Nephron progenitor cell (in vitro differentiated cells): ENCODE results near the gene RPS6KC1.
A peak's percentile ranks its signal among the peaks of the same experiment; 100 is the strongest.

ENCODE experiments used
- DNase-seq: peaks from one replicate; pipeline ENCODE4 v3.0.0; 2021
- H3K27ac Mint-ChIP-seq: 2 replicates; pipeline ENCODE4 v1.8.0; 2021; ENCODE audit warnings: mild to moderate bottlenecking, moderate library complexity, mixed read lengths
- H3K27me3 Mint-ChIP-seq: 2 replicates; pipeline ENCODE4 v1.8.0; 2021; ENCODE audit warnings: mild to moderate bottlenecking, low read depth, mixed read lengths; ENCODE audit not compliant: poor library complexity
- H3K36me3 Mint-ChIP-seq: 2 replicates; pipeline ENCODE4 v1.8.0; 2021; ENCODE audit warnings: low read depth, mixed read lengths
- H3K4me1 Mint-ChIP-seq: 2 replicates; pipeline ENCODE4 v1.8.0; 2021; ENCODE audit warnings: mixed read lengths
- H3K4me3 Mint-ChIP-seq: 2 replicates; pipeline ENCODE4 v1.8.0; 2021; ENCODE audit warnings: mild to moderate bottlenecking, moderate library complexity, mixed read lengths
- H3K9me3 Mint-ChIP-seq: 2 replicates; pipeline ENCODE4 v1.8.0; 2021; ENCODE audit warnings: mild to moderate bottlenecking, moderate library complexity, mixed read lengths
- TF ChIP-seq, protein P1 (sequence below): fragments of 200-600 bp; sonication (generic); IDR thresholded peaks from 2 replicates; pipeline ENCODE4 v1.5.0; 2021; ENCODE audit warnings: antibody characterized with exemption

RPS6KC1 gene

GRCh38 chr1:213276236-213276635, 225.2 kb downstream of the RPS6KC1 start:
- no peaks in the 10 kb centered on the region for H3K9me3 Mint-ChIP-seq
- no peak overlapping the region for H3K4me3 Mint-ChIP-seq
- H3K36me3 Mint-ChIP-seq: peaks cover 25% of the 10 kb centered on the region
- DNase-seq: no peak
- no peak overlapping the region for H3K27ac Mint-ChIP-seq
- H3K27me3 Mint-ChIP-seq: peaks cover 6% of the 10 kb centered on the region
- TF ChIP-seq, protein P1, sequence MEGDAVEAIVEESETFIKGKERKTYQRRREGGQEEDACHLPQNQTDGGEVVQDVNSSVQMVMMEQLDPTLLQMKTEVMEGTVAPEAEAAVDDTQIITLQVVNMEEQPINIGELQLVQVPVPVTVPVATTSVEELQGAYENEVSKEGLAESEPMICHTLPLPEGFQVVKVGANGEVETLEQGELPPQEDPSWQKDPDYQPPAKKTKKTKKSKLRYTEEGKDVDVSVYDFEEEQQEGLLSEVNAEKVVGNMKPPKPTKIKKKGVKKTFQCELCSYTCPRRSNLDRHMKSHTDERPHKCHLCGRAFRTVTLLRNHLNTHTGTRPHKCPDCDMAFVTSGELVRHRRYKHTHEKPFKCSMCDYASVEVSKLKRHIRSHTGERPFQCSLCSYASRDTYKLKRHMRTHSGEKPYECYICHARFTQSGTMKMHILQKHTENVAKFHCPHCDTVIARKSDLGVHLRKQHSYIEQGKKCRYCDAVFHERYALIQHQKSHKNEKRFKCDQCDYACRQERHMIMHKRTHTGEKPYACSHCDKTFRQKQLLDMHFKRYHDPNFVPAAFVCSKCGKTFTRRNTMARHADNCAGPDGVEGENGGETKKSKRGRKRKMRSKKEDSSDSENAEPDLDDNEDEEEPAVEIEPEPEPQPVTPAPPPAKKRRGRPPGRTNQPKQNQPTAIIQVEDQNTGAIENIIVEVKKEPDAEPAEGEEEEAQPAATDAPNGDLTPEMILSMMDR: no peak
- H3K4me1 Mint-ChIP-seq: peaks cover 26% of the 10 kb centered on the region

GRCh38 chr1:213277036-213277435, 226.0 kb downstream of the RPS6KC1 start:
- Mint-ChIP-seq H3K27ac (no peak overlapping the region), H3K4me1 (peaks cover 33% of the 10 kb centered on the region), H3K36me3 (peaks cover 25% of the 10 kb centered on the region), H3K27me3 (peaks cover 6% of the 10 kb centered on the region), H3K9me3 (no peaks in the 10 kb centered on the region), H3K4me3 (no peak overlapping the region)
- TF ChIP-seq, protein P1: no peak
- no peak for DNase-seq

DNA sequence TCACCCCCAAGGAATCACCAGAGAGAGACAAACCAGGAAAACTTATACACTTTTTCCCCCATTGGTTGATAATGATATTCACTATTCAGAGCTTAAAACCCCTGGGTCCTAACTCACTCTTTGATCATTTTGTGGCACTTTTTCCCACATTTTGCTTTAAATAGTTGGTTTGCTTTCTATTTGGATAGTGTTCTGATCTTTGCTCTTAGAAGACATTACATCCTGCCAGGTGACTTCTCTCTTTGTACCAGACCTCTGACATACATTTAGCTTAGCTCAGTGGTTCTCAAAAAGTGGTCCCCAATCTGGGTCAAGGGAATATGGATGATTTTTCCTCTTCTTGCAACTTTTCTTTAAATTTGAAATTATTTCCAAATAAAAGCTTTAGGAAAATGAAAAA, 228.4 kb downstream of the RPS6KC1 start:
- peaks cover 19% of the 10 kb centered on the region for H3K36me3 Mint-ChIP-seq
- H3K27ac Mint-ChIP-seq: no peak overlapping the region
- DNase-seq: no peak
- H3K9me3 Mint-ChIP-seq: peaks cover 11% of the 10 kb centered on the region
- H3K27me3 Mint-ChIP-seq: peaks cover 6% of the 10 kb centered on the region
- TF ChIP-seq, protein P1: no peak
- H3K4me3 Mint-ChIP-seq: no peak overlapping the region
- H3K4me1 Mint-ChIP-seq: peaks cover 40% of the 10 kb centered on the region

- TF ChIP-seq, protein P1: no peak
- H3K27ac Mint-ChIP-seq: peak overlapping the region; percentile 21
- DNase-seq: no peak
- peaks cover 30% of the 10 kb centered on the region for H3K4me1 Mint-ChIP-seq
- H3K27me3 Mint-ChIP-seq: peaks cover 9% of the 10 kb centered on the region
- peaks cover 12% of the 10 kb centered on the region for H3K36me3 Mint-ChIP-seq
- H3K9me3 Mint-ChIP-seq: peaks cover 15% of the 10 kb centered on the region
- H3K4me3 Mint-ChIP-seq: no peak overlapping the region
Measured at GRCh38 chr1:213281640-213282301, 230.7 kb downstream of the RPS6KC1 start.

- DNase-seq: no peak
- H3K9me3 Mint-ChIP-seq: peaks cover 15% of the 10 kb centered on the region
- TF ChIP-seq, protein P1: no peak
- peaks cover 9% of the 10 kb centered on the region for H3K27me3 Mint-ChIP-seq
- peaks cover 22% of the 10 kb centered on the region for H3K4me1 Mint-ChIP-seq
- no peak overlapping the region for H3K27ac Mint-ChIP-seq
- H3K36me3 Mint-ChIP-seq: peaks cover 12% of the 10 kb centered on the region
- H3K4me3 Mint-ChIP-seq: no peak overlapping the region
Measured at GRCh38 chr1:213284626-213285025, 233.6 kb downstream of the RPS6KC1 start.

GRCh38 chr1:213286235-213286634, 235.2 kb downstream of the RPS6KC1 start:
- no peak overlapping the region for H3K27ac Mint-ChIP-seq
- H3K27me3 Mint-ChIP-seq: peaks cover 3% of the 10 kb centered on the region
- DNase-seq: no peak
- TF ChIP-seq, protein P1: peak; percentile 11
- peaks cover 18% of the 10 kb centered on the region for H3K36me3 Mint-ChIP-seq
- peaks cover 19% of the 10 kb centered on the region for H3K4me1 Mint-ChIP-seq
- H3K9me3 Mint-ChIP-seq: peaks cover 15% of the 10 kb centered on the region
- no peak overlapping the region for H3K4me3 Mint-ChIP-seq
